Endothelial cell of umbilical vein (primary cell): ENCODE measurements around the gene LDLRAD4. TPM values are rescaled to one million over a fixed set of nuclear protein-coding genes. Genes with fewer than 3 reads are reported as not detected.

ENCODE experiments used
- BruUV-seq: library from RNA; stranded (reverse); fragments of 400-500 nt; replicated peaks from 2 replicates; lab custom pipeline; 2021; lab: Mats Ljungman, UMichigan
- CTCF ChIA-PET: fragments of 300-600, 350-600 bp; sonication (Branson Sonifier 250); formaldehyde crosslinking; loops from one replicate; lab custom pipeline; 2021; ENCODE audit warnings: antibody characterized with exemption, inconsistent platforms; lab: Charles Lee
- POLR2A ChIA-PET: fragments of 300-600, 350-600 bp; sonication (Branson Sonifier 250); formaldehyde crosslinking; loops from one replicate; lab custom pipeline; 2021; ENCODE audit warnings: antibody characterized with exemption, inconsistent platforms; lab: Charles Lee
- DNase-seq: peaks from one replicate; pipeline ENCODE4 v3.0.0-alpha.2; 2011; ENCODE audit warnings: low read depth, low spot score
- FAIRE-seq: peaks from 2 replicates; lab custom pipeline; 2011; peaks lifted over from hg19 to GRCh38; lab: Jason Lieb, UNC
- H2AFZ ChIP-seq: 2 replicates; pipeline ENCODE4 v1.6.0; 2012; ENCODE audit warnings: low read depth, low read length, control low read depth, inconsistent platforms
- H3K27ac ChIP-seq: 2 replicates; pipeline ENCODE4 v1.5.1; 2011; ENCODE audit warnings: low read depth, mild to moderate bottlenecking, control low read depth, low read length, moderate library complexity; ENCODE audit not compliant: insufficient read depth
- H3K27me3 ChIP-seq, 2 experiments: 2 replicates each; pipeline versions ENCODE4 v1.6.0 to v1.6.1; 2011; ENCODE audit warnings: low read length in 2 of 2, mixed read lengths in 1 of 2; ENCODE audit not compliant: control insufficient read depth in 2 of 2, insufficient read depth in 2 of 2
- H3K36me3 ChIP-seq, 2 experiments: 2 replicates in 1 of 2; 3 replicates in 1 of 2; pipeline ENCODE4 v1.5.1; 2011; ENCODE audit warnings: low read length in 2 of 2, mild to moderate bottlenecking in 1 of 2, moderate library complexity in 1 of 2; ENCODE audit not compliant: control insufficient read depth in 2 of 2, insufficient read depth in 2 of 2; ENCODE audit errors: extremely low read depth in 1 of 2
- H3K4me1 ChIP-seq: 3 replicates; pipeline ENCODE4 v1.5.1; 2011; ENCODE audit warnings: mild to moderate bottlenecking, low read length; ENCODE audit not compliant: control insufficient read depth, insufficient read depth; ENCODE audit errors: extremely low read depth
- H3K4me2 ChIP-seq: 2 replicates; pipeline ENCODE4 v1.6.1; 2011; ENCODE audit warnings: low read length, control low read depth, mixed read lengths; ENCODE audit not compliant: insufficient read depth
- H3K4me3 ChIP-seq, 3 experiments: fragments of 200-600 bp in 1 of 3; sonication (generic), shearing (Covaris generic) in 1 of 3; replicated peaks in 1 of 3; 2 replicates each; pipeline ENCODE4 v1.5.1; 2011 to 2016; ENCODE audit warnings: control low read depth in 3 of 3, low read length in 3 of 3, mild to moderate bottlenecking in 2 of 3, inconsistent platforms in 1 of 3, low read depth in 1 of 3, moderate library complexity in 1 of 3; ENCODE audit not compliant: insufficient read depth in 1 of 3
- H3K79me2 ChIP-seq: 2 replicates; pipeline ENCODE4 v1.6.0; 2012; ENCODE audit warnings: low read length, inconsistent platforms; ENCODE audit not compliant: control insufficient read depth, insufficient read depth
- H3K9ac ChIP-seq: replicated peaks from 2 replicates; pipeline ENCODE3; 2011; ENCODE audit warnings: low read length, control low read depth; ENCODE audit not compliant: insufficient read depth; ENCODE audit errors: extremely low read depth
- H3K9me1 ChIP-seq: replicated peaks from 3 replicates; pipeline ENCODE4 v1.6.0; 2011; ENCODE audit warnings: mild to moderate bottlenecking, low read length; ENCODE audit not compliant: control insufficient read depth, insufficient read depth; ENCODE audit errors: extremely low read depth
- H3K9me3 ChIP-seq: replicated peaks from 2 replicates; pipeline ENCODE4 v1.5.1; 2012; ENCODE audit warnings: low read length, inconsistent platforms; ENCODE audit not compliant: control insufficient read depth, insufficient read depth
- H4K20me1 ChIP-seq: replicated peaks from 2 replicates; pipeline ENCODE3; 2011; ENCODE audit warnings: mild to moderate bottlenecking, low read length; ENCODE audit not compliant: control insufficient read depth, insufficient read depth; ENCODE audit errors: extremely low read depth
- CTCF ChIP-seq, 2 donors: IDR thresholded peaks; 1 replicate in 1 of 2; 2 replicates in 1 of 2; pipeline ENCODE4 v1.5.1; 2011; ENCODE audit warnings: low read length in 2 of 2, mild to moderate bottlenecking in 2 of 2, moderate library complexity in 2 of 2, control low read depth in 1 of 2, inconsistent platforms in 1 of 2, low read depth in 1 of 2; ENCODE audit not compliant: insufficient read depth in 1 of 2; ENCODE audit errors: extremely low read depth in 1 of 2
- EZH2 ChIP-seq: IDR thresholded peaks from 2 replicates; pipeline ENCODE4 v1.6.1; 2012; ENCODE audit warnings: borderline replicate concordance, low read depth, mild to moderate bottlenecking, moderate library complexity, low read length, inconsistent platforms; ENCODE audit not compliant: severe bottlenecking
- FOS ChIP-seq: IDR thresholded peaks from 2 replicates; pipeline ENCODE4 v1.6.1; 2011; ENCODE audit warnings: mild to moderate bottlenecking, low read length, moderate library complexity, borderline replicate concordance; ENCODE audit not compliant: insufficient read depth
- GATA2 ChIP-seq: IDR thresholded peaks from 2 replicates; pipeline ENCODE4 v1.7.0; 2011; ENCODE audit warnings: low read depth, mild to moderate bottlenecking, moderate library complexity, mixed read lengths, low read length; ENCODE audit not compliant: insufficient read length, insufficient read depth
- JUN ChIP-seq: IDR thresholded peaks from 2 replicates; pipeline ENCODE4 v1.6.1; 2011; ENCODE audit warnings: borderline replicate concordance, low read depth; ENCODE audit not compliant: insufficient read length, insufficient read depth
- MAX ChIP-seq: IDR thresholded peaks from 2 replicates; pipeline ENCODE4 v1.6.1; 2011; ENCODE audit not compliant: insufficient read depth, insufficient read length
- MYC ChIP-seq: IDR thresholded peaks from one replicate; pipeline ENCODE4 v1.6.1; 2011; ENCODE audit warnings: mild to moderate bottlenecking, low read depth, low read length
- POLR2A ChIP-seq: IDR thresholded peaks from 2 replicates; pipeline ENCODE4 v1.6.1; 2012; ENCODE audit warnings: low read depth, mild to moderate bottlenecking, control low read depth, low read length
- POLR2AphosphoS5 ChIP-seq: IDR thresholded peaks from 2 replicates; pipeline ENCODE4 v1.6.1; 2012; ENCODE audit warnings: low read depth, mild to moderate bottlenecking, control low read depth, low read length, moderate library complexity; ENCODE audit not compliant: insufficient read depth
- dilution Hi-C: fragments of 300-500 bp; cut with MboI; formaldehyde crosslinking; loops from one replicate; pipeline ENCODE4 v1.15.0; 2019; ENCODE audit warnings: low sequenced_read_pairs; ENCODE audit not compliant: extremely low pct_ligation_motif_present
- intact Hi-C: fragments of 100-400 bp; cut with micrococcal nuclease; formaldehyde crosslinking; loops from one replicate; pipeline ENCODE4 v1.10.0; 2022
- polyA plus RNA-seq, 4 experiments: library from polyadenylated mRNA; depleted of rRNA in 3 of 4; stranded (reverse) in 3 of 4; unstranded in 1 of 4; fragments of >200 nt; gene quantifications; 2 replicates each; pipeline versions ENCODE4 v1.2.1 to v1.2.3, GENCODE V29; 2011 to 2012; ENCODE audit warnings: missing spikeins in 1 of 4
- total RNA-seq: library from RNA; stranded (reverse); gene quantifications from 2 replicates; pipeline ENCODE4 v1.2.3, GENCODE V29; 2021

LDLRAD4 gene
- total and polyA plus RNA-seq, 2 donors (not counting 3 experiments of a cell fraction or from before 2014, with no cell fraction given): 5.2 to 6.5 TPM

- TF ChIP-seq FOS (no peak), MAX (no peak), CTCF (IDR thresholded peaks at IDR 0.05; ENCODE audit: extremely low read depth in 1 of 2, insufficient read depth in 1 of 2, low read depth in 1 of 2, low read length in 2 of 2) (no peak), EZH2 (no peak), JUN (no peak), POLR2A (no peak), MYC (no peak), GATA2 (no peak), POLR2AphosphoS5 (no peak)
- H3K9me3 ChIP-seq: no peaks in the 10 kb centered on the region
- DNase-seq (no peak), FAIRE-seq (no peak)
- H3K9ac ChIP-seq: no peak overlapping the region
- H4K20me1 ChIP-seq: no peaks in the 10 kb centered on the region
- CTCF ChIA-PET: interaction anchor here (0.8 to 1.2 kb wide), 3 partner anchors 8 to 91 kb away, joined by 3 to 4 read pairs (median 3); no protein-coding TSS in a partner anchor
- no peaks in the 10 kb centered on the region for H3K79me2 ChIP-seq
- no peak overlapping the region for H3K27ac ChIP-seq
- no peaks in the 10 kb centered on the region for H3K9me1 ChIP-seq
- dilution Hi-C loops: no loop called here
- no peak overlapping the region for H3K4me3 ChIP-seq
- no peak overlapping the region for H3K4me2 ChIP-seq
- H3K27me3 ChIP-seq: no peaks in the 10 kb centered on the region
- peaks cover 6% of the 10 kb centered on the region for H3K4me1 ChIP-seq
- H2AFZ ChIP-seq: no peak overlapping the region
- POLR2A ChIA-PET: no interaction called here
- no peaks in the 10 kb centered on the region for H3K36me3 ChIP-seq
- no TSS peak for BruUV-seq
- intact Hi-C loops: no loop called here
Measured at GRCh38 chr18:13621886-13622619, 403.5 kb downstream of the LDLRAD4 start.
